Endothelial cell (in vitro differentiated cells): ENCODE results near the gene SGPL1. TPM values are rescaled to one million over a fixed set of nuclear protein-coding genes. Genes with fewer than 3 reads are reported as not detected.
"Not testable (repeated sequence)": the region's sequence is repeated elsewhere in the genome, so short reads cannot be mapped to it uniquely, and the experiment has no call there.

Experiments used
- DNase-seq: peaks from one replicate; pipeline ENCODE4 v3.0.0; 2021; ENCODE audit warnings: low spot score
- H3K27ac Mint-ChIP-seq: one replicate; pipeline ENCODE4 v1.8.0; 2021; ENCODE audit warnings: mixed read lengths, inconsistent platforms; ENCODE audit not compliant: unreplicated experiment
- H3K27me3 Mint-ChIP-seq: one replicate; pipeline ENCODE4 v1.8.0; 2021; ENCODE audit warnings: mild to moderate bottlenecking, moderate library complexity, mixed read lengths, inconsistent platforms; ENCODE audit not compliant: unreplicated experiment
- H3K36me3 Mint-ChIP-seq: one replicate; pipeline ENCODE4 v1.8.0; 2021; ENCODE audit warnings: mild to moderate bottlenecking, low read depth, mixed read lengths, inconsistent platforms; ENCODE audit not compliant: unreplicated experiment
- H3K4me1 Mint-ChIP-seq: one replicate; pipeline ENCODE4 v1.8.0; 2021; ENCODE audit warnings: mild to moderate bottlenecking, mixed read lengths, inconsistent platforms; ENCODE audit not compliant: unreplicated experiment
- H3K4me3 Mint-ChIP-seq: one replicate; pipeline ENCODE4 v1.8.0; 2021; ENCODE audit warnings: mild to moderate bottlenecking, mixed read lengths, inconsistent platforms; ENCODE audit not compliant: unreplicated experiment
- H3K9me3 Mint-ChIP-seq: one replicate; pipeline ENCODE4 v1.8.0; 2021; ENCODE audit warnings: mixed read lengths, inconsistent platforms; ENCODE audit not compliant: unreplicated experiment
- CTCF ChIP-seq: fragments of 200-600 bp; sonication (generic); IDR thresholded peaks from one replicate; pipeline ENCODE4 v1.5.0; 2021; ENCODE audit warnings: antibody characterized with exemption; ENCODE audit not compliant: unreplicated experiment
- total RNA-seq: library from RNA; stranded (reverse); fragmentation: NEBNext Ultra II Directional; extraction: Animal tissue kit (Norgen Biotek cat#: 25700); gene quantifications from one replicate; pipeline ENCODE4 v1.2.1, GENCODE V29; 2021; ENCODE audit not compliant: unreplicated experiment

SGPL1 gene
- total RNA-seq, 1 donor from 2014 or later, result 59.0 TPM

GRCh38 chr10:70853038-70853437, 37.3 kb downstream of the SGPL1 start:
- no peak for DNase-seq
- H3K4me3 Mint-ChIP-seq, result no peak overlapping the region
- peaks cover 3% of the 10 kb centered on the region for H3K4me1 Mint-ChIP-seq
- no peaks in the 10 kb centered on the region for H3K9me3 Mint-ChIP-seq
- no peak overlapping the region for H3K27ac Mint-ChIP-seq
- H3K36me3 Mint-ChIP-seq, result peaks cover 5% of the 10 kb centered on the region
- no peaks in the 10 kb centered on the region for H3K27me3 Mint-ChIP-seq
- no peak for TF ChIP-seq CTCF

GRCh38 chr10:70853457-70853856, 37.7 kb downstream of the SGPL1 start:
- no peaks in the 10 kb centered on the region for H3K9me3 Mint-ChIP-seq
- H3K27ac Mint-ChIP-seq, result no peak overlapping the region
- no peaks in the 10 kb centered on the region for H3K27me3 Mint-ChIP-seq
- H3K4me1 Mint-ChIP-seq, result peaks cover 3% of the 10 kb centered on the region
- peaks cover 5% of the 10 kb centered on the region for H3K36me3 Mint-ChIP-seq
- TF ChIP-seq CTCF, result no peak
- H3K4me3 Mint-ChIP-seq, result no peak overlapping the region
- no peak for DNase-seq

- H3K36me3 Mint-ChIP-seq, result peaks cover 20% of the 10 kb centered on the region
- no peak for DNase-seq
- peaks cover 3% of the 10 kb centered on the region for H3K4me1 Mint-ChIP-seq
- TF ChIP-seq CTCF, result no peak
- no peak overlapping the region for H3K4me3 Mint-ChIP-seq
- no peaks in the 10 kb centered on the region for H3K9me3 Mint-ChIP-seq
- H3K27ac Mint-ChIP-seq, result no peak overlapping the region
- no peaks in the 10 kb centered on the region for H3K27me3 Mint-ChIP-seq
Observed at GRCh38 chr10:70856454-70856853, 40.7 kb downstream of the SGPL1 start.

GRCh38 chr10:70858759-70859158, 43.0 kb downstream of the SGPL1 start:
- Mint-ChIP-seq H3K27ac (no peak overlapping the region), H3K4me1 (peaks cover 4% of the 10 kb centered on the region), H3K9me3 (no peaks in the 10 kb centered on the region), H3K27me3 (peaks cover 3% of the 10 kb centered on the region), H3K36me3 (peaks cover 29% of the 10 kb centered on the region), H3K4me3 (no peak overlapping the region)
- no peak for TF ChIP-seq CTCF
- DNase-seq, result no peak

GRCh38 chr10:70861495-70862197, 45.9 kb downstream of the SGPL1 start:
- H3K4me3 Mint-ChIP-seq, result not testable (repeated sequence)

More at GRCh38 chr10:70861495-70862197, 45.9 kb downstream of the SGPL1 start:
- H3K36me3 Mint-ChIP-seq, result peaks cover 25% of the 10 kb centered on the region
- DNase-seq, H3K27ac Mint-ChIP-seq, H3K9me3 Mint-ChIP-seq, H3K27me3 Mint-ChIP-seq: not testable (repeated sequence)
- H3K4me1 Mint-ChIP-seq, result peaks cover 24% of the 10 kb centered on the region
